Endothelial cell of umbilical vein (primary cell): ENCODE measurements around the gene DAPL1. TPM values are rescaled to one million over a fixed set of nuclear protein-coding genes. Genes with fewer than 3 reads are reported as not detected.

ENCODE experiments used
- BruUV-seq: library from RNA; stranded (reverse); fragments of 400-500 nt; replicated peaks from 2 replicates; lab custom pipeline; 2021; lab: Mats Ljungman, UMichigan
- CTCF ChIA-PET: fragments of 300-600, 350-600 bp; sonication (Branson Sonifier 250); formaldehyde crosslinking; loops from one replicate; lab custom pipeline; 2021; ENCODE audit warnings: antibody characterized with exemption, inconsistent platforms; lab: Charles Lee
- POLR2A ChIA-PET: fragments of 300-600, 350-600 bp; sonication (Branson Sonifier 250); formaldehyde crosslinking; loops from one replicate; lab custom pipeline; 2021; ENCODE audit warnings: antibody characterized with exemption, inconsistent platforms; lab: Charles Lee
- DNase-seq: peaks from one replicate; pipeline ENCODE4 v3.0.0-alpha.2; 2011; ENCODE audit warnings: low read depth, low spot score
- FAIRE-seq: peaks from 2 replicates; lab custom pipeline; 2011; peaks lifted over from hg19 to GRCh38; lab: Jason Lieb, UNC
- H2AFZ ChIP-seq: 2 replicates; pipeline ENCODE4 v1.6.0; 2012; ENCODE audit warnings: low read depth, low read length, control low read depth, inconsistent platforms
- H3K27ac ChIP-seq: 2 replicates; pipeline ENCODE4 v1.5.1; 2011; ENCODE audit warnings: low read depth, mild to moderate bottlenecking, control low read depth, low read length, moderate library complexity; ENCODE audit not compliant: insufficient read depth
- H3K27me3 ChIP-seq, 2 experiments: 2 replicates each; pipeline versions ENCODE4 v1.6.0 to v1.6.1; 2011; ENCODE audit warnings: low read length in 2 of 2, mixed read lengths in 1 of 2; ENCODE audit not compliant: control insufficient read depth in 2 of 2, insufficient read depth in 2 of 2
- H3K36me3 ChIP-seq, 2 experiments: 2 replicates in 1 of 2; 3 replicates in 1 of 2; pipeline ENCODE4 v1.5.1; 2011; ENCODE audit warnings: low read length in 2 of 2, mild to moderate bottlenecking in 1 of 2, moderate library complexity in 1 of 2; ENCODE audit not compliant: control insufficient read depth in 2 of 2, insufficient read depth in 2 of 2; ENCODE audit errors: extremely low read depth in 1 of 2
- H3K4me1 ChIP-seq: 3 replicates; pipeline ENCODE4 v1.5.1; 2011; ENCODE audit warnings: mild to moderate bottlenecking, low read length; ENCODE audit not compliant: control insufficient read depth, insufficient read depth; ENCODE audit errors: extremely low read depth
- H3K4me2 ChIP-seq: 2 replicates; pipeline ENCODE4 v1.6.1; 2011; ENCODE audit warnings: low read length, control low read depth, mixed read lengths; ENCODE audit not compliant: insufficient read depth
- H3K4me3 ChIP-seq, 3 experiments: fragments of 200-600 bp in 1 of 3; sonication (generic), shearing (Covaris generic) in 1 of 3; replicated peaks in 1 of 3; 2 replicates each; pipeline ENCODE4 v1.5.1; 2011 to 2016; ENCODE audit warnings: control low read depth in 3 of 3, low read length in 3 of 3, mild to moderate bottlenecking in 2 of 3, inconsistent platforms in 1 of 3, low read depth in 1 of 3, moderate library complexity in 1 of 3; ENCODE audit not compliant: insufficient read depth in 1 of 3
- H3K79me2 ChIP-seq: 2 replicates; pipeline ENCODE4 v1.6.0; 2012; ENCODE audit warnings: low read length, inconsistent platforms; ENCODE audit not compliant: control insufficient read depth, insufficient read depth
- H3K9ac ChIP-seq: replicated peaks from 2 replicates; pipeline ENCODE3; 2011; ENCODE audit warnings: low read length, control low read depth; ENCODE audit not compliant: insufficient read depth; ENCODE audit errors: extremely low read depth
- H3K9me1 ChIP-seq: replicated peaks from 3 replicates; pipeline ENCODE4 v1.6.0; 2011; ENCODE audit warnings: mild to moderate bottlenecking, low read length; ENCODE audit not compliant: control insufficient read depth, insufficient read depth; ENCODE audit errors: extremely low read depth
- H3K9me3 ChIP-seq: replicated peaks from 2 replicates; pipeline ENCODE4 v1.5.1; 2012; ENCODE audit warnings: low read length, inconsistent platforms; ENCODE audit not compliant: control insufficient read depth, insufficient read depth
- H4K20me1 ChIP-seq: replicated peaks from 2 replicates; pipeline ENCODE3; 2011; ENCODE audit warnings: mild to moderate bottlenecking, low read length; ENCODE audit not compliant: control insufficient read depth, insufficient read depth; ENCODE audit errors: extremely low read depth
- CTCF ChIP-seq, 2 donors: IDR thresholded peaks; 1 replicate in 1 of 2; 2 replicates in 1 of 2; pipeline ENCODE4 v1.5.1; 2011; ENCODE audit warnings: low read length in 2 of 2, mild to moderate bottlenecking in 2 of 2, moderate library complexity in 2 of 2, control low read depth in 1 of 2, inconsistent platforms in 1 of 2, low read depth in 1 of 2; ENCODE audit not compliant: insufficient read depth in 1 of 2; ENCODE audit errors: extremely low read depth in 1 of 2
- EZH2 ChIP-seq: IDR thresholded peaks from 2 replicates; pipeline ENCODE4 v1.6.1; 2012; ENCODE audit warnings: borderline replicate concordance, low read depth, mild to moderate bottlenecking, moderate library complexity, low read length, inconsistent platforms; ENCODE audit not compliant: severe bottlenecking
- FOS ChIP-seq: IDR thresholded peaks from 2 replicates; pipeline ENCODE4 v1.6.1; 2011; ENCODE audit warnings: mild to moderate bottlenecking, low read length, moderate library complexity, borderline replicate concordance; ENCODE audit not compliant: insufficient read depth
- GATA2 ChIP-seq: IDR thresholded peaks from 2 replicates; pipeline ENCODE4 v1.7.0; 2011; ENCODE audit warnings: low read depth, mild to moderate bottlenecking, moderate library complexity, mixed read lengths, low read length; ENCODE audit not compliant: insufficient read length, insufficient read depth
- JUN ChIP-seq: IDR thresholded peaks from 2 replicates; pipeline ENCODE4 v1.6.1; 2011; ENCODE audit warnings: borderline replicate concordance, low read depth; ENCODE audit not compliant: insufficient read length, insufficient read depth
- MAX ChIP-seq: IDR thresholded peaks from 2 replicates; pipeline ENCODE4 v1.6.1; 2011; ENCODE audit not compliant: insufficient read depth, insufficient read length
- MYC ChIP-seq: IDR thresholded peaks from one replicate; pipeline ENCODE4 v1.6.1; 2011; ENCODE audit warnings: mild to moderate bottlenecking, low read depth, low read length
- POLR2A ChIP-seq: IDR thresholded peaks from 2 replicates; pipeline ENCODE4 v1.6.1; 2012; ENCODE audit warnings: low read depth, mild to moderate bottlenecking, control low read depth, low read length
- POLR2AphosphoS5 ChIP-seq: IDR thresholded peaks from 2 replicates; pipeline ENCODE4 v1.6.1; 2012; ENCODE audit warnings: low read depth, mild to moderate bottlenecking, control low read depth, low read length, moderate library complexity; ENCODE audit not compliant: insufficient read depth
- dilution Hi-C: fragments of 300-500 bp; cut with MboI; formaldehyde crosslinking; loops from one replicate; pipeline ENCODE4 v1.15.0; 2019; ENCODE audit warnings: low sequenced_read_pairs; ENCODE audit not compliant: extremely low pct_ligation_motif_present
- intact Hi-C: fragments of 100-400 bp; cut with micrococcal nuclease; formaldehyde crosslinking; loops from one replicate; pipeline ENCODE4 v1.10.0; 2022
- polyA plus RNA-seq, 4 experiments: library from polyadenylated mRNA; depleted of rRNA in 3 of 4; stranded (reverse) in 3 of 4; unstranded in 1 of 4; fragments of >200 nt; gene quantifications; 2 replicates each; pipeline versions ENCODE4 v1.2.1 to v1.2.3, GENCODE V29; 2011 to 2012; ENCODE audit warnings: missing spikeins in 1 of 4
- total RNA-seq: library from RNA; stranded (reverse); gene quantifications from 2 replicates; pipeline ENCODE4 v1.2.3, GENCODE V29; 2021

The DAPL1 gene
- total and polyA plus RNA-seq, 2 donors (not counting 3 experiments of a cell fraction or from before 2014, with no cell fraction given), result not detected

- Histone ChIP-seq H4K20me1 (no peaks in the 10 kb centered on the region), H3K9me1 (no peaks in the 10 kb centered on the region), H3K27me3 (peaks cover 12 to 19% of the 10 kb centered on the region in 2 experiments), H3K9ac (no peak overlapping the region), H3K4me3 (no peak overlapping the region), H3K79me2 (no peaks in the 10 kb centered on the region), H3K9me3 (no peaks in the 10 kb centered on the region), H3K4me2 (no peak overlapping the region), H3K27ac (no peak overlapping the region), H2AFZ (no peak overlapping the region), H3K36me3 (no peaks in the 10 kb centered on the region), H3K4me1 (no peaks in the 10 kb centered on the region)
- intact Hi-C loops (no loop called here), dilution Hi-C loops (no loop called here)
- ChIA-PET CTCF (no interaction called here), POLR2A (no interaction called here)
- FAIRE-seq (no peak), DNase-seq (no peak)
- no peak for TF ChIP-seq EZH2
- no peak for TF ChIP-seq POLR2AphosphoS5
- no peak for TF ChIP-seq FOS
- no peak for TF ChIP-seq MYC
- TF ChIP-seq GATA2, result no peak
- no peak for TF ChIP-seq JUN
- TF ChIP-seq MAX, result no peak
- no TSS peak for BruUV-seq
These were observed 13.3 kb downstream of the DAPL1 start for GRCh38 chr2:158808426-158808825.

- BruUV-seq, result no TSS peak
- DNase-seq (no peak), FAIRE-seq (no peak)
- Histone ChIP-seq H3K4me3 (no peak overlapping the region), H3K9me3 (no peaks in the 10 kb centered on the region), H3K27me3 (peaks cover 12 to 19% of the 10 kb centered on the region in 2 experiments), H3K36me3 (no peaks in the 10 kb centered on the region), H2AFZ (no peak overlapping the region), H3K9me1 (no peaks in the 10 kb centered on the region), H3K27ac (no peak overlapping the region), H3K79me2 (no peaks in the 10 kb centered on the region), H3K4me1 (no peaks in the 10 kb centered on the region), H4K20me1 (no peaks in the 10 kb centered on the region), H3K9ac (no peak overlapping the region), H3K4me2 (no peak overlapping the region)
- ChIA-PET CTCF (no interaction called here), POLR2A (no interaction called here)
- intact Hi-C loops, result no loop called here
- dilution Hi-C loops, result no loop called here
- TF ChIP-seq FOS (no peak), POLR2AphosphoS5 (no peak), POLR2A (no peak), CTCF (IDR thresholded peaks at IDR 0.05; ENCODE audit: extremely low read depth in 1 of 2, insufficient read depth in 1 of 2, low read depth in 1 of 2, low read length in 2 of 2) (no peak), MYC (no peak), EZH2 (no peak), GATA2 (no peak)
These were observed 14.7 kb downstream of the DAPL1 start for GRCh38 chr2:158809816-158810215.
